ENCODE data around the gene NDUFB3. TPM values are rescaled to one million over a fixed set of nuclear protein-coding genes. Genes with fewer than 3 reads are reported as not detected.
"Not testable (repeated sequence)": the region's sequence is repeated elsewhere in the genome, so short reads cannot be mapped to it uniquely, and the experiment has no call there.

The NDUFB3 gene
- total RNA-seq, 2 experiments from 2014 or later = 126 to 150 TPM

DNA sequence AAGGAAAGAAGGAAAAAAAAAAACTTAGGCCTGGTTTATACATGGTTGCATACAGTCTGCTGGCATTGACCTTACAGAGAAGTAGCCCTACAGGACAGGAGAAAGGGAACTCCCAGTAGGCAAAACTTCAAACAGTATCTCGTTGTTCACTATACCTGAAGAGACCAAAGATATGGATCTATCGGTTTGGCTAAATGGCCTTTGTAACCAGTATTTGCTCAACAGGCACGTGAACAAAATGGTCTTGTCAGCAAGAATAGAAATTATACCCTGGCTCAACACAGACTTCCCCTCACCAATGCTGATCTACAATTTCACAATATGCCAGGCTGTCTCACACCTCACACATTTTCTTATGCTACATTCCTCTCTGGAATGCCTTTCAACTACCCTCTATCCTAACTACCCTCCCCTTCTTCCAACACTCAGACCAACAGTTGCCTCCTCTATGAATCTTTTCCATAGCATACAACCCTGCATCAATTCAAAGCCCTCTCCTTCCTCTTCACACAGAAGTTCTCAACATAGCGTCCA is 14.0 kb upstream of the NDUFB3 start:
- no peak overlapping the region for H3K27ac Mint-ChIP-seq
- H3K4me3 Mint-ChIP-seq = no peak overlapping the region
- no peak for DNase-seq
- no peaks in the 10 kb centered on the region for H3K27me3 Mint-ChIP-seq
- intact Hi-C loops (cut with DNase I, micrococcal nuclease) = no loop called here
- CTCF ChIA-PET = interaction anchor here (1.2 kb wide), 1 partner anchor 20 kb away, joined by 4 read pairs; no protein-coding TSS in a partner anchor
- H3K4me1 Mint-ChIP-seq = peaks cover 14% of the 10 kb centered on the region
- POLR2A ChIA-PET = interaction anchor here (0.5 kb wide), 1 partner anchor 573 kb away, joined by 3 read pairs; no protein-coding TSS in a partner anchor
- no peaks in the 10 kb centered on the region for H3K9me3 Mint-ChIP-seq (ENCODE audit: low read depth)
- no peak for ATAC-seq
- peaks cover 22% of the 10 kb centered on the region for H3K36me3 Mint-ChIP-seq (ENCODE audit: low read depth)

DNA sequence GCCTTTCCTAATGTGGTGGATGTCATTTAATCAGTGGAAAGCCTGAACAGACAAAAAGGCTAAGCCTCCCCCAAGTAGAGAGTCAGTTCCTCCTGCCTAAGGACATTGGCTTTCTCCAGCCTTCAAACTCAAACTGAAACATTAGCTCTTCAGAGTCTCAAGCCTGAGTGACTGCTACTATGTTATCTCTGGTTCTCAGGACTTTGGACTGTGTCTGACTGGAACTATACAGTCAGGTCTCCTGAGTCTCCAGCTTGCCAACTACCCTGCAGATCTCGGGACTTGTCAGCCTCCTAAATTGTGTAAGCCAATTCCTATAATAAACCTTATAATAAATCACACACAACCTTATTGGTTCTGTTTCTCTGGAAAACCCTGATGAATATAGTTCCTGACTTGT is 12.9 kb upstream of the NDUFB3 start:
- Mint-ChIP-seq H3K27me3 (no peaks in the 10 kb centered on the region), H3K4me1 (peaks cover 26% of the 10 kb centered on the region), H3K27ac (no peak overlapping the region), H3K9me3 (ENCODE audit: low read depth) (no peaks in the 10 kb centered on the region), H3K36me3 (ENCODE audit: low read depth) (peaks cover 27% of the 10 kb centered on the region), H3K4me3 (no peak overlapping the region)
- DNase-seq (no peak), ATAC-seq (no peak)
- CTCF ChIA-PET = interaction anchor here (0.9 to 1.2 kb wide), 2 partner anchors 10 to 11 kb away, joined by 3 to 6 read pairs; no protein-coding TSS in a partner anchor
- intact Hi-C loops (cut with DNase I, micrococcal nuclease) = no loop called here
- POLR2A ChIA-PET = interaction anchor here (0.6 kb wide), 1 partner anchor 14 kb away, joined by 4 read pairs; no protein-coding TSS in a partner anchor

DNA sequence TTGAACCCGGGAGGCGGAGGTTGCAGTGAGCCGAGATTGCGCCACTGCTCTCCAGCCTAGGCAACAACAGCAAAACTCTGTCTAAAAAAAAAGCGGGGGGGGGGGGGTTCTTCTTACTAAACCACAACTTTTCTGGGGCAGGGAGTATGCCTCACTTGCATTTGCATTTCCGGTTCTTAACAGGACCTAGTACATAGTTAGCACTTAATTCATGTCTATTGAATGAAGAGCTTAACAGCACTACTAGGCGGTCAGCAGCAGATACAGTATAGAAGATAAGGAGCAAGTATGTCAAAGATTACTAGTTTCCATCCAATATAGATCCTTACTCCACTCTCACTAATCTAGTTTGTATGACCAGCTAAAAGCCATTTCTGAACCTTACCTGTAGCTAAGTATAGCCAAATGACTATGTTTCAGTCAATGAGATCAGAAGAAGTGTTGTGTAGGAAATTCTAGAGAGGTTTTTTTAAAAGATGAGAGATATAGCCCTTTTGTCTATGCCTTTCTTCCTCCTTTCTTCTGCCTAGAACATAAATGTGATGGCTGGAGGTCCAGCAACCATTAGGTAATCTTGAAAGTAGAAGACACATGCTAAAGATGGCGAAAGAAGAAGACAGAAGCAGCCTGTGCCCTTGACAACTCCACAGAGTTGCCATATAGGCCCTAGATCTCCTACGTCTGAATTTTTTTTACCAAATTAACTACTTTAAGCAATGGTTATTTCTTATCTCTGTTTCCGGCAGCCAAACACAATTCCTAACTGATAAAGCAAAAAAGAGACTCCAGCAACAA is 11.6 kb upstream of the NDUFB3 start:
- intact Hi-C loops (cut with DNase I, micrococcal nuclease) = no loop called here
- H3K4me1 Mint-ChIP-seq = peaks cover 31% of the 10 kb centered on the region
- no peaks in the 10 kb centered on the region for H3K27me3 Mint-ChIP-seq
- no peak overlapping the region for H3K4me3 Mint-ChIP-seq
- H3K9me3 Mint-ChIP-seq (ENCODE audit: low read depth) = no peaks in the 10 kb centered on the region
- ATAC-seq (no peak), DNase-seq (no peak)
- H3K36me3 Mint-ChIP-seq (ENCODE audit: low read depth) = peaks cover 24% of the 10 kb centered on the region
- H3K27ac Mint-ChIP-seq = no peak overlapping the region
- CTCF ChIA-PET = interaction anchor here (0.6 to 1.6 kb wide), 3 partner anchors 9 to 347 kb away, joined by 3 to 5 read pairs (median 3); no protein-coding TSS in a partner anchor
- POLR2A ChIA-PET = interaction anchor here (0.6 kb wide), 1 partner anchor 164 kb away, joined by 4 read pairs; no protein-coding TSS in a partner anchor

DNA sequence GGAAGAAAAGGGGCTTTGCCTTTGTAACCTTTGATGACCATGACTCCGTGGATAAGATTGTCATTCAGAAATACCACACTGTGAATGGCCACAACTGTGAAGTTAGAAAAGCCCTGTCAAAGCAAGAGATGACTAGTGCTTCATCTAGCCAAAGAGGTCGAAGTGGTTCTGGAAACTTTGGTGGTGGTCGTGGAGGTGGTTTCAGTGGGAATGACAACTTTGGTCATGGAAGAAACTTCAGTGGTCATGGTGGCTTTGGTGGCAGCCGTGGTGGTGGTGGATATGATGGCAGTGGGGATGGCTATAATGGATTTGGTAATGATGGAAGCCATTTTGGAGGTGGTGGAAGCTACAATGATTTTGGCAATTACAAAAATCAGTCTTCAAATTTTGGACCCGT is 8.3 kb upstream of the NDUFB3 start:
- peak overlapping the region; percentile 60 for H3K4me3 Mint-ChIP-seq
- H3K9me3 Mint-ChIP-seq (ENCODE audit: low read depth); POLR2A ChIA-PET; ATAC-seq; H3K27me3 Mint-ChIP-seq; intact Hi-C loops (cut with DNase I, micrococcal nuclease); CTCF ChIA-PET: not testable (repeated sequence)
- H3K36me3 Mint-ChIP-seq (ENCODE audit: low read depth) = peaks cover 22% of the 10 kb centered on the region
- H3K27ac Mint-ChIP-seq = peak overlapping the region; percentile 77
- H3K4me1 Mint-ChIP-seq = peaks cover 59% of the 10 kb centered on the region
- peak; percentile 59 for DNase-seq

DNA sequence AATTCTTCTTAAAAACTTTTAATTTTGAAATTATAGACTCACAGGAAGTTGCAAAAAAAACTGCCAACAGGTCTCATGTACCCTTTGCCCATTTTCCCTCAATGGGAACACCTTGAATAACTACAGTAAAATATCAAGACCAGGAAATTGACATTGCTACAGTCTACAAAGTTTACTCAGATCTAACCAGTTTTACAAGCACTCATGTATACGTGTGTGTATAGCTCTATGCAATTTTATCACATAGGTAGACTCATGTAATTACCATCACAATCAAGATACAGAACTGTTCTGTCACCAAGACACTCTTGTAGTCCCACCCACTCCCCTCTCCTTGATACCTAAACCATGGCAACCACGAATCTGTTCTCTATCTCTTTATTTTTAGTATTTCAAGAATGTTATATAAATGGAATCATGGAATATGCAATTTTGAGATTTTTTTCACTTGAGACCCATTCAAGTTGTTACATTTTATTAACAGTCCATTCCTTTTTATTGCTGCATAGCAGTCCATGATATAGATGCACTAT is 6.9 kb upstream of the NDUFB3 start:
- intact Hi-C loops (cut with DNase I, micrococcal nuclease) = loop anchor here in 1 of 2 experiments (5.0 kb wide), 1 partner anchor 253 kb away; the partner anchor contains the start of gene BZW1
- peaks cover 17% of the 10 kb centered on the region for H3K36me3 Mint-ChIP-seq (ENCODE audit: low read depth)
- CTCF ChIA-PET = interaction anchor here (0.7 to 1.7 kb wide), 3 partner anchors 102 to 167 kb away, joined by 3 read pairs; partner anchors contain the start of gene CASP10
- POLR2A ChIA-PET = interaction anchor here (0.6 kb wide), 1 partner anchor 80 kb away, joined by 3 read pairs; no protein-coding TSS in a partner anchor
- H3K4me3 Mint-ChIP-seq = no peak overlapping the region
- no peaks in the 10 kb centered on the region for H3K27me3 Mint-ChIP-seq
- ATAC-seq (no peak), DNase-seq (no peak)
- H3K4me1 Mint-ChIP-seq = peaks cover 63% of the 10 kb centered on the region
- no peak overlapping the region for H3K27ac Mint-ChIP-seq
- H3K9me3 Mint-ChIP-seq (ENCODE audit: low read depth) = no peaks in the 10 kb centered on the region

DNA sequence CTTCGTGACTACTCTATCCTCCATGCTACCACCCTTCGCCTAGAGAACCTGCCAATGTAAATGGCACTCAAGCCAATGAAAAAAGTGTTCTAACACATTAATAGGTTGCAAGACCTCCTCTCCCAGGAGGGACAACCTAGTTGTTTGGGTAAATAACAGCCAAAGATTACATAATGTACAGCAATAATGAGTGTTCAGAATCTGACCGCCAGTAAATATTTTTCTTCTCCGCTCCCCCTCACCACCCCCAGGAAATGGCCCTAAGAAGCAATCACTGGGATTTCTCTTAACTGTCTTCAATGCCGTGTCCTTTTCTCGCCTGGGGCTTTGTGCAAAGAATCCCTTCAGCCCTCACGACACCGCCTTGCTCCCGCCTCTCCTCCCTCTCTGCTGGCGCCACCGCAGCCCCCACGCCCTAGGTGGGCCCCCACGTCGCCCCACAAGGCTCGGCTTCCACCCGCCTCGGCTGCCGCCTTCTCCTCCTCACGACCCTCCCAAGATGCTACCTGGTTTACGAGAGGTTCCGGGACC is 788 bp upstream of the NDUFB3 start:
- Mint-ChIP-seq H3K9me3 (ENCODE audit: low read depth) (no peaks in the 10 kb centered on the region), H3K36me3 (ENCODE audit: low read depth) (peaks cover 5% of the 10 kb centered on the region), H3K27ac (peak overlapping the region; percentile 96), H3K27me3 (no peaks in the 10 kb centered on the region), H3K4me1 (peaks cover 62% of the 10 kb centered on the region), H3K4me3 (peak overlapping the region; percentile 97)
- ATAC-seq (peak; percentile 11), DNase-seq (no peak)
- ChIA-PET CTCF (interaction anchor here (0.5 to 3.6 kb wide), 11 partner anchors 12 to 396 kb away, joined by 3 to 29 read pairs (median 3); partner anchors contain the start of gene ORC2), POLR2A (interaction anchor here (0.6 to 1.1 kb wide), 4 partner anchors 27 to 226 kb away, joined by 3 to 6 read pairs (median 4); partner anchors contain the start of genes CFLAR, NIF3L1 and PPIL3)
- intact Hi-C loops (cut with DNase I, micrococcal nuclease) = loop anchor here (1.0 to 5.0 kb wide), 16 partner anchors 45 to 1196 kb away; partner anchors contain the start of genes NIF3L1 (in 2 of the 2), ORC2 (in 2 of the 2), PPIL3 (in 2 of the 2) and BZW1 (in 1 of the 2)

DNA sequence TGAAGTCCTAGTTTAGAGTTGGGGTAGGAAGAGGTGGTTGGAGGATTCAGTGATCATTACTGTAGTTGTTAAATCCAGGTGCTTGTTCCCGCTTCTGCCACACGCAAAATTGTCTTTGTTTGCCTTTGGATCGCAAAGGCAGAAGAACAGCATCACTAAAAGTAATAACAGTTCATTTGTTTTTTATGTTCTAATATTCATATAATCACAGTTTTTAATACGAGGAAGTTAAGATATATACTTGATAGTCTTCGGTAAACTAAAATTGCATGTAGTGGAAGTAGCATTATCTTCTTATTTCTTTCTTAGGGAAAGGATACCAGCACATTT is 365 bp downstream of the NDUFB3 start:
- DNase-seq = no peak
- Mint-ChIP-seq H3K4me1 (peaks cover 53% of the 10 kb centered on the region), H3K36me3 (ENCODE audit: low read depth) (peaks cover 5% of the 10 kb centered on the region), H3K9me3 (ENCODE audit: low read depth) (no peaks in the 10 kb centered on the region), H3K27me3 (no peaks in the 10 kb centered on the region), H3K4me3 (peak overlapping the region; percentile 97), H3K27ac (peak overlapping the region; percentile 96)
- ChIA-PET CTCF (interaction anchor here (0.7 to 3.6 kb wide), 4 partner anchors 86 to 349 kb away, joined by 3 to 19 read pairs (median 3); partner anchors contain the start of gene ORC2), POLR2A (no interaction called here)
- intact Hi-C loops (cut with DNase I, micrococcal nuclease) = loop anchor here (5.0 kb wide), 3 partner anchors 85 to 1195 kb away; partner anchors contain the start of genes NOP58 (in 1 of the 2), STRADB (in 1 of the 2) and TRAK2 (in 1 of the 2)
- peak; percentile 8 for ATAC-seq

DNA sequence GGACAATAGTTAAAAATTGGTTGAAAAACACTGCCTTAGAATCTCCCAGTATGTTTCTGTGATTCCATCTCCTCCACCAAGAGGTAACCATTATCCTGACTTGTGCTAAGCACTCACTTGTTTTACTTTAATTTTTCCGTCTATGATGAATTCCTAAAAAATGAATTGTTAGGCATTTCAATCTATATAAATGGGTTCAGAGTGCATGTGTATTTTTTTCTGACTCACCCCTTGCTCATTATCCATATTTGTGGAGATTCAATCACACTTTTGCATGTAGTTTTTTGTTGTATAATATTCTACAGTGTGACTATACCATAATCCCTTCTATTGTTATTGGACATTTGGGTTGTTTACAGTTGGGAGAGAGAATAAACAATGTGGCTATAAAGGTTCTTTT is 1.3 kb downstream of the NDUFB3 start:
- no peaks in the 10 kb centered on the region for H3K27me3 Mint-ChIP-seq
- ChIA-PET POLR2A (no interaction called here), CTCF (interaction anchor here (0.7 kb wide), 1 partner anchor 110 kb away, joined by 3 read pairs; the partner anchor contains the start of gene ORC2)
- intact Hi-C loops (cut with DNase I, micrococcal nuclease) = loop anchor here (5.0 kb wide), 3 partner anchors 84 to 1194 kb away; partner anchors contain the start of genes NOP58 (in 1 of the 2), STRADB (in 1 of the 2) and TRAK2 (in 1 of the 2)
- peaks cover 46% of the 10 kb centered on the region for H3K4me1 Mint-ChIP-seq
- no peaks in the 10 kb centered on the region for H3K9me3 Mint-ChIP-seq (ENCODE audit: low read depth)
- peaks cover 5% of the 10 kb centered on the region for H3K36me3 Mint-ChIP-seq (ENCODE audit: low read depth)
- DNase-seq (no peak), ATAC-seq (no peak)
- H3K27ac Mint-ChIP-seq = peak overlapping the region; percentile 44
- peak overlapping the region; percentile 97 for H3K4me3 Mint-ChIP-seq

DNA sequence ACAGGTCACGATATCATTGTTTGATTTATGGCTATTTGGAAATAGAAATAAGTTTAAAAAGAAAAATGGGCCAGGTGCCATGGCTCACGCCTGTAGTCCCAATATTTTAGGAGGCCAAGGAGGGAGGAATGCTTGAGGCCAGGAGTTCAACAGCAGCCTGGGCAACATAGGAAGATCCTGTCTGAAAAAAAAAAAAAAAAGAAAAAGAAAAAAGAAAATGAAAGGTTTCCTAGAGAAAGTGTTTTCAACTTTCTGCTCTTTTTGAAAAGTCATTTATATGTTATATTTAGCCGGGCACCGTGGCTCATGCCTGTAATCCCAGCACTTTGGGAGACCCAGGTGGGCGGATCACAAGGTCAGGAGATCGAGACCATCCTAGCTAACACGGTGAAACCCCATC is 3.2 kb downstream of the NDUFB3 start:
- no peaks in the 10 kb centered on the region for H3K27me3 Mint-ChIP-seq
- intact Hi-C loops (cut with DNase I, micrococcal nuclease) = loop anchor here (5.0 kb wide), 3 partner anchors 82 to 1192 kb away; partner anchors contain the start of genes NOP58 (in 1 of the 2), STRADB (in 1 of the 2) and TRAK2 (in 1 of the 2)
- ChIA-PET POLR2A (no interaction called here), CTCF (no interaction called here)
- no peak overlapping the region for H3K4me3 Mint-ChIP-seq
- H3K4me1 Mint-ChIP-seq = peaks cover 32% of the 10 kb centered on the region
- DNase-seq = no peak
- H3K27ac Mint-ChIP-seq = peak overlapping the region; percentile 42
- H3K9me3 Mint-ChIP-seq (ENCODE audit: low read depth) = no peaks in the 10 kb centered on the region
- ATAC-seq = no peak
- H3K36me3 Mint-ChIP-seq (ENCODE audit: low read depth) = peaks cover 14% of the 10 kb centered on the region

DNA sequence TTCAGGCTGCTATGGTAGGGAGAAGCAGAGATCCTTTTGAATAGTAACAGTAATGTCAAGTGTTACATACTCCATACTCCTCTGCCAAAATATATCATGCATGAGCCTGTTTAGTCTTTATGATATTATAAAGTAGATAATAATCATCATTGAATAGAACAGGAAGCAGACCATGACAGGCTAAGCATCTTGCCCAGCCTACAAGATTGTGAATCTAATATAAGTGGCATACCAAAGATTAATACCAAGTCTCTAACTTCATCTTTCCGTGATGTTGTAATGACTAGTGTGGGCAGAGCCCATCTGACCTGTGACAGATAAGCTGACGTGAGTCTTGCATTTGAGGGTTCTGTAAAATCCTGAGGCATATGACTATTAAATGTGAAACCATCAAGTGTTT is 13.1 kb downstream of the NDUFB3 start:
- POLR2A ChIA-PET = no interaction called here
- Mint-ChIP-seq H3K27ac (peak overlapping the region; percentile 58), H3K36me3 (ENCODE audit: low read depth) (peaks cover 27% of the 10 kb centered on the region), H3K4me1 (peaks cover 5% of the 10 kb centered on the region), H3K27me3 (no peaks in the 10 kb centered on the region), H3K4me3 (no peak overlapping the region), H3K9me3 (ENCODE audit: low read depth) (no peaks in the 10 kb centered on the region)
- ATAC-seq (no peak), DNase-seq (no peak)
- intact Hi-C loops (cut with DNase I, micrococcal nuclease) = no loop called here
- CTCF ChIA-PET = interaction anchor here (1.0 kb wide), 1 partner anchor 93 kb away, joined by 5 read pairs; no protein-coding TSS in a partner anchor

DNA sequence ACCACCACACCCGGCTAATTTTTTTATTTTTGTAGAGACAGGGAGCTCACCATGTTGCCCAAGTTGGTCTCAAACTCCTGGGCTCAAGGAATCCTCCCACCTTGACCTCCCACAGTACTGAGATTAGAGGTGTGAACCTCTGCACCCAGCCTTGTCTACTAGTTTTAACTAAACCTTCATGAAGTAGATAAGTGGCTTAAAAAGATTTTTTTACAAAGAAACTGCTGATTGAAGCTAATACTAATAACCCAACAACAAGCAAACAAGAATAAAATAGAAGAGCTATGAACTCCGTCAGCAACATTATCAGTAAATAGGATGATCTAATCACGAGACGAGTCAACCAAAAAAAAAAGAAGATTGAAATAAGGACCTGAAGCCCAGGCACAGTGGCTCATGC is 18.8 kb downstream of the NDUFB3 start:
- DNase-seq = no peak
- intact Hi-C loops (cut with DNase I, micrococcal nuclease) = no loop called here
- ATAC-seq = no peak
- H3K4me3 Mint-ChIP-seq = no peak overlapping the region
- H3K9me3 Mint-ChIP-seq (ENCODE audit: low read depth) = no peaks in the 10 kb centered on the region
- H3K27me3 Mint-ChIP-seq = no peaks in the 10 kb centered on the region
- no peak overlapping the region for H3K27ac Mint-ChIP-seq
- H3K4me1 Mint-ChIP-seq = peaks cover 3% of the 10 kb centered on the region
- CTCF ChIA-PET = interaction anchor here (1.1 to 1.2 kb wide), 2 partner anchors 27 to 194 kb away, joined by 3 to 4 read pairs; no protein-coding TSS in a partner anchor
- POLR2A ChIA-PET = no interaction called here
- H3K36me3 Mint-ChIP-seq (ENCODE audit: low read depth) = peaks cover 18% of the 10 kb centered on the region

Data from activated CD4-positive, alpha-beta T cell treated with anti-CD3 and anti-CD28 coated beads for 36 hours (primary cell).